Hepatocyte (in vitro differentiated cells): ENCODE measurements around the gene TRPC4AP.

Experiments used
- EZH2 ChIP-seq: fragments of 200-600 bp; sonication (generic); IDR thresholded peaks from 2 replicates; pipeline ENCODE4 v1.6.1; 2016; ENCODE audit warnings: antibody characterized with exemption, mild to moderate bottlenecking, borderline replicate concordance
- EZH2phosphoT487 ChIP-seq: fragments of 200-600 bp; sonication (generic); IDR thresholded peaks from one replicate; pipeline ENCODE4 v1.6.1; 2018; ENCODE audit warnings: antibody characterized with exemption, mild to moderate bottlenecking, low read depth, moderate library complexity; ENCODE audit not compliant: unreplicated experiment, severe bottlenecking
- TF ChIP-seq, protein P1 (sequence below): fragments of 200-600 bp; sonication (generic); IDR thresholded peaks from 2 replicates; pipeline ENCODE4 v1.5.1; 2016; ENCODE audit warnings: antibody characterized with exemption, mild to moderate bottlenecking; ENCODE audit not compliant: poor library complexity

GRCh38 chr20:34979366-34980153 is 113.0 kb downstream of the TRPC4AP start:
- TF ChIP-seq, protein P1, sequence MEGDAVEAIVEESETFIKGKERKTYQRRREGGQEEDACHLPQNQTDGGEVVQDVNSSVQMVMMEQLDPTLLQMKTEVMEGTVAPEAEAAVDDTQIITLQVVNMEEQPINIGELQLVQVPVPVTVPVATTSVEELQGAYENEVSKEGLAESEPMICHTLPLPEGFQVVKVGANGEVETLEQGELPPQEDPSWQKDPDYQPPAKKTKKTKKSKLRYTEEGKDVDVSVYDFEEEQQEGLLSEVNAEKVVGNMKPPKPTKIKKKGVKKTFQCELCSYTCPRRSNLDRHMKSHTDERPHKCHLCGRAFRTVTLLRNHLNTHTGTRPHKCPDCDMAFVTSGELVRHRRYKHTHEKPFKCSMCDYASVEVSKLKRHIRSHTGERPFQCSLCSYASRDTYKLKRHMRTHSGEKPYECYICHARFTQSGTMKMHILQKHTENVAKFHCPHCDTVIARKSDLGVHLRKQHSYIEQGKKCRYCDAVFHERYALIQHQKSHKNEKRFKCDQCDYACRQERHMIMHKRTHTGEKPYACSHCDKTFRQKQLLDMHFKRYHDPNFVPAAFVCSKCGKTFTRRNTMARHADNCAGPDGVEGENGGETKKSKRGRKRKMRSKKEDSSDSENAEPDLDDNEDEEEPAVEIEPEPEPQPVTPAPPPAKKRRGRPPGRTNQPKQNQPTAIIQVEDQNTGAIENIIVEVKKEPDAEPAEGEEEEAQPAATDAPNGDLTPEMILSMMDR, result no peak
- TF ChIP-seq EZH2 (no peak), EZH2phosphoT487 (no peak)
